Spleen (tissue), 7 donors: ENCODE data around the gene NPHP4.

Experiments
- CTCF ChIP-seq, 11 experiments: fragments of 200-600 bp in 7 of 11; fragments of 450-650 bp in 4 of 11; sonication (generic) in 4 of 11; IDR thresholded peaks in 8 of 11; conservative IDR thresholded peaks in 3 of 11; 1 replicate in 7 of 11; 2 replicates in 4 of 11; pipeline versions ENCODE4 v1.4.0 to v1.8.0; 2016 to 2021; ENCODE audit warnings: antibody characterized with exemption in 11 of 11, inconsistent platforms in 4 of 11, mild to moderate bottlenecking in 1 of 11
- POLR2A ChIP-seq, 3 donors: fragments of 450-650 bp; IDR thresholded peaks; one replicate each; pipeline ENCODE4 v1.5.1; 2017; ENCODE audit warnings: antibody characterized with exemption in 3 of 3, mild to moderate bottlenecking in 1 of 3
- POLR2AphosphoS5 ChIP-seq, 3 donors: sonication (generic); formaldehyde crosslinking; IDR thresholded peaks; one replicate each; pipeline ENCODE4 v1.5.1; 2017; ENCODE audit warnings: antibody characterized with exemption in 3 of 3
- donor health status: DM: no; HTN: no; CAD: no; lungs with moderate emphysema.
- donor health status: DM: no; HTN: no; CAD: no.
- donor health status: DM: no; HTN: no; CAD: no.

- TF ChIP-seq CTCF (IDR thresholded peaks at IDR 0.05 in 8 of 11, conservative IDR thresholded peaks at IDR 0.05 in 3 of 11) (no peak), POLR2A (IDR thresholded peaks at IDR 0.05) (no peak), POLR2AphosphoS5 (IDR thresholded peaks at IDR 0.05) (no peak)
Measured at GRCh38 chr1:5970610-5971273, 21.5 kb downstream of the NPHP4 start.
